HEK293T (cell line): Measurements from ENCODE around the gene TEKT5.

Experiments used
- HDGF ChIP-seq: fragments of 450-650 bp; IDR thresholded peaks from 2 replicates; pipeline ENCODE4 v1.6.1; 2017; ENCODE audit warnings: antibody characterized with exemption, borderline replicate concordance
- SUZ12 ChIP-seq: fragments of 450-650 bp; IDR thresholded peaks from 2 replicates; pipeline ENCODE4 v1.6.1; 2016; ENCODE audit warnings: mild to moderate bottlenecking
- TARDBP ChIP-seq: fragments of 450-650 bp; IDR thresholded peaks from 2 replicates; pipeline ENCODE4 v1.6.1; 2016
- ZNF384 ChIP-seq: fragments of 450-650 bp; IDR thresholded peaks from 2 replicates; pipeline ENCODE4 v1.6.1; 2016

DNA sequence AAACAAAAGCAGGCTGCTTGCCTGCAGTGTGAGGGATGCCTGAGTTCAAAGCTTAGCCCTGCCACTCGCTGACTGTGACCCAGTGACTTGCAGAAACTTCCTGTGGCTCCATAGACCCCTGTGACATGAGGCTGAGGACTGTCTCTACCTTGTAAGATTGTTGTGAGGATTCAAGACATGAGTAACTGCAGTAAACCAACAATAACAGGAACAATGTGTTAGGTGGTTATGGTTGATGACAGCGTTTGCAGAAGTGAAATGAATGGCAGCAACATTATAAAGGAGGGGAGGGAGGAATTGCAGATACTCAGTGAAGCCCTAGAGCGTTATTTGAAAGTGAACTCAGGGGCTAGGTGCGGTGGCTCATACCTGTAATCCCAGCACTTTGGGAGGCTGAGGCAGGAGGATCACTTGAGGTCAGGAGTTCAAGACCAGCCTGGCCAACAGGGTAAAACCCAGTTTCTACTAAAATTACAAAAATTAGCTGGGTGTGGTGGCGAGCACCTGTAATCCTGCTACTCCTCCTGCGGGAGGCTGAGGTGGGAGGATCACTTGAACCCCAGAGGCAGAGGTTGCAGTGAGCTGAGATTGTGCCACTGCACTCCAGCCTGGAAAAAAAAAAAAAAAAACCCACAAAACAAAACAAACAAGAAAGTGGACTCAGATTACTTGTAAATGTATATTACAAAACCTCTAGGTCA, 80.8 kb downstream of the TEKT5 start:
- TF ChIP-seq ZNF384 (no peak), TARDBP (no peak), SUZ12 (no peak), HDGF (no peak)
